Gastrocnemius medialis (tissue), 4 donors: ENCODE data around the gene UBE2QL1.

Experiments used
- POLR2A ChIP-seq, 2 donors: fragments of 450-650 bp; IDR thresholded peaks; one replicate each; pipeline ENCODE4 v1.6.1; 2017; ENCODE audit warnings: antibody characterized with exemption in 2 of 2, mild to moderate bottlenecking in 2 of 2, moderate library complexity in 2 of 2
- TF ChIP-seq, protein P1 (sequence below), 5 experiments: fragments of 450-650 bp in 3 of 5; fragments of 200-600 bp in 2 of 5; sonication (generic) in 2 of 5; IDR thresholded peaks in 4 of 5; conservative IDR thresholded peaks in 1 of 5; 1 replicate in 4 of 5; 2 replicates in 1 of 5; pipeline ENCODE4 v1.5.1; 2016 to 2019; ENCODE audit warnings: antibody characterized with exemption in 5 of 5, mild to moderate bottlenecking in 3 of 5, moderate library complexity in 3 of 5

DNA sequence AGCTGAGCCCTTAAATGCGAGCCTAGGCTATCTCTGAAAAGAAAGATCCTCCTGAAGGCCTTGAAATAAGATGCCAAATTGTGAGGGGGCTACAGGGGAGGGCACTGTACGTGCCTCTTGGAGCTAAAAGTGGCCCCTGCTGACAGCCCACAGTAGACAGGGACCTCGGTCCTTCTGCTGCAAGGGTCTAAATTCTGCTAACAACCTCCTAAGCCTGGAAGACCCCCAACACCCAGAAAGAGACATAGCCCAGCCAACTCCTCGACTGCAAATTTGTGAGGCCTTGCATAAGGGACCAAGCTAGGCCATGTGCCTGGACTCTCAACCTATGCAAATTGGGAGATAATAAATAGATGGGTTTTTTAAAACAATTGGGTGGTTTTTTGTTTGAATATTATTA lies 54.7 kb downstream of the UBE2QL1 start:
- TF ChIP-seq, protein P1, sequence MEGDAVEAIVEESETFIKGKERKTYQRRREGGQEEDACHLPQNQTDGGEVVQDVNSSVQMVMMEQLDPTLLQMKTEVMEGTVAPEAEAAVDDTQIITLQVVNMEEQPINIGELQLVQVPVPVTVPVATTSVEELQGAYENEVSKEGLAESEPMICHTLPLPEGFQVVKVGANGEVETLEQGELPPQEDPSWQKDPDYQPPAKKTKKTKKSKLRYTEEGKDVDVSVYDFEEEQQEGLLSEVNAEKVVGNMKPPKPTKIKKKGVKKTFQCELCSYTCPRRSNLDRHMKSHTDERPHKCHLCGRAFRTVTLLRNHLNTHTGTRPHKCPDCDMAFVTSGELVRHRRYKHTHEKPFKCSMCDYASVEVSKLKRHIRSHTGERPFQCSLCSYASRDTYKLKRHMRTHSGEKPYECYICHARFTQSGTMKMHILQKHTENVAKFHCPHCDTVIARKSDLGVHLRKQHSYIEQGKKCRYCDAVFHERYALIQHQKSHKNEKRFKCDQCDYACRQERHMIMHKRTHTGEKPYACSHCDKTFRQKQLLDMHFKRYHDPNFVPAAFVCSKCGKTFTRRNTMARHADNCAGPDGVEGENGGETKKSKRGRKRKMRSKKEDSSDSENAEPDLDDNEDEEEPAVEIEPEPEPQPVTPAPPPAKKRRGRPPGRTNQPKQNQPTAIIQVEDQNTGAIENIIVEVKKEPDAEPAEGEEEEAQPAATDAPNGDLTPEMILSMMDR (IDR thresholded peaks at IDR 0.05 in 4 of 5, conservative IDR thresholded peaks at IDR 0.05 in 1 of 5) = no peak
- no peak for TF ChIP-seq POLR2A (IDR thresholded peaks at IDR 0.05)
